Panc1 (cell line): ENCODE data around the gene ONECUT1. TPM values are rescaled to one million over a fixed set of nuclear protein-coding genes. Genes with fewer than 3 reads are reported as not detected.

Experiments
- ATAC-seq: fragments of 200-7000 bp; cut with Tn5 transposase; 2 replicates; pipeline ENCODE4 v1.9.1; 2020; ENCODE audit warnings: mild to moderate bottlenecking, moderate library complexity
- Bru-seq: library from RNA; stranded (reverse); fragments of 400-500 nt; gene quantifications from one replicate; lab custom pipeline; 2021; lab: Mats Ljungman, UMichigan
- BruChase-seq, 2 experiments: library from RNA; stranded (reverse); fragments of 400-500 nt; gene quantifications; one replicate each; lab custom pipeline; 2021; lab: Mats Ljungman, UMichigan
- BruUV-seq: library from RNA; stranded (reverse); fragments of 400-500 nt; replicated peaks from 2 replicates; lab custom pipeline; 2021; lab: Mats Ljungman, UMichigan
- CTCF ChIA-PET: fragments of 300-600 bp; sonication (Branson Sonifier 250); formaldehyde crosslinking; loops from one replicate; lab custom pipeline; 2022; ENCODE audit warnings: antibody characterized with exemption; lab: Charles Lee
- POLR2A ChIA-PET: fragments of 300-600 bp; sonication (Branson Sonifier 250); formaldehyde crosslinking; loops from one replicate; lab custom pipeline; 2022; ENCODE audit warnings: antibody characterized with exemption; lab: Charles Lee
- DNase-seq: peaks from one replicate; pipeline ENCODE4 v3.0.0-alpha.2; 2010; ENCODE audit warnings: low read depth, low spot score
- H3K27ac ChIP-seq: 2 replicates; pipeline ENCODE4 v1.5.1; 2011; ENCODE audit warnings: mild to moderate bottlenecking, low read length, inconsistent platforms
- H3K27me3 ChIP-seq: fragments of 200-500 bp; sonication (Bioruptor generic); 2 replicates; pipeline ENCODE4 v1.6.0; 2014; ENCODE audit warnings: low read length, inconsistent platforms; ENCODE audit not compliant: control insufficient read depth, insufficient read depth
- H3K36me3 ChIP-seq: fragments of 200-500 bp; sonication (Bioruptor generic); 2 replicates; pipeline ENCODE4 v1.5.1; 2014; ENCODE audit warnings: inconsistent platforms, mild to moderate bottlenecking, low read length, moderate library complexity; ENCODE audit not compliant: control insufficient read depth, insufficient read depth
- H3K4me1 ChIP-seq: 2 replicates; pipeline ENCODE4 v1.5.1; 2011; ENCODE audit warnings: inconsistent platforms, mild to moderate bottlenecking, low read length, moderate library complexity; ENCODE audit not compliant: control insufficient read depth, insufficient read depth
- H3K4me3 ChIP-seq, 2 experiments: 2 replicates each; pipeline ENCODE4 v1.5.1; 2011 to 2012; ENCODE audit warnings: low read depth in 2 of 2, low read length in 2 of 2, mild to moderate bottlenecking in 2 of 2, inconsistent platforms in 1 of 2, moderate library complexity in 1 of 2
- H3K9me3 ChIP-seq: fragments of 200-500 bp; sonication (Bioruptor generic); 2 replicates; pipeline ENCODE4 v1.5.1; 2014; ENCODE audit warnings: low read depth, mild to moderate bottlenecking, inconsistent platforms, low read length, moderate library complexity; ENCODE audit not compliant: control insufficient read depth, insufficient read depth
- CTCF ChIP-seq: fragments of 450-650 bp; IDR thresholded peaks from 2 replicates; pipeline ENCODE4 v1.5.1; 2017; ENCODE audit warnings: mild to moderate bottlenecking
- POLR2AphosphoS5 ChIP-seq: IDR thresholded peaks from 2 replicates; pipeline ENCODE4 v1.6.1; 2012; ENCODE audit warnings: mild to moderate bottlenecking, low read depth, low read length, moderate library complexity
- REST ChIP-seq, 2 experiments: IDR thresholded peaks; 2 replicates each; pipeline ENCODE4 v1.6.1; 2011 to 2012; ENCODE audit warnings: low read depth in 2 of 2, control low read depth in 1 of 2, low read length in 1 of 2, mild to moderate bottlenecking in 1 of 2, moderate library complexity in 1 of 2; ENCODE audit not compliant: insufficient read depth in 1 of 2
- SIN3A ChIP-seq: IDR thresholded peaks from 2 replicates; pipeline ENCODE4 v1.6.1; 2012; ENCODE audit warnings: low read depth, mild to moderate bottlenecking, low read length, moderate library complexity, borderline replicate concordance; ENCODE audit not compliant: insufficient read depth
- TCF7L2 ChIP-seq: IDR thresholded peaks from 2 replicates; pipeline ENCODE4 v1.6.1; 2011; ENCODE audit warnings: mild to moderate bottlenecking, low read depth, low read length, inconsistent platforms
- in situ Hi-C: cut with HindIII; loops from 2 replicates; pipeline ENCODE4 v1.10.0; 2016; ENCODE audit warnings: low sequenced_read_pairs, low pct_unique_long_range_greater_than_20kb
- intact Hi-C: fragments of 100-400 bp; cut with micrococcal nuclease; formaldehyde crosslinking; loops from one replicate; pipeline ENCODE4 v1.10.0; 2022; ENCODE audit not compliant: unreplicated experiment
- long read RNA-seq: library from polyadenylated mRNA; unstranded; transcript quantifications from one replicate; pipeline ENCODE4 v2.0.0, GENCODE V29; 2021; ENCODE audit not compliant: unreplicated experiment
- polyA plus RNA-seq: library from polyadenylated mRNA; unstranded; fragments of >200 nt; gene quantifications from one replicate; pipeline ENCODE4 v1.2.1, GENCODE V29; 2012; ENCODE audit warnings: missing spikeins; ENCODE audit not compliant: insufficient read length
- total RNA-seq: library from RNA; stranded (reverse); gene quantifications from one replicate; pipeline ENCODE4 v1.2.1, GENCODE V29; 2021; ENCODE audit not compliant: unreplicated experiment

The ONECUT1 gene
- total RNA-seq = 0.18 TPM
- polyA plus RNA-seq = not detected
- Bru-seq, nascent RNA = percentile 21 among the genes with signal in this experiment
- BruChase-seq, experiment 1, labeled RNA remaining after a 2-hour chase = percentile 20 among the genes with signal in this experiment
- percentile 14 among the genes with signal in this experiment for BruChase-seq, experiment 2, labeled RNA remaining after a 6-hour chase
- long read RNA-seq, partial matches to known transcripts = 0 of 1 reads
- long read RNA-seq, other reads (novel, unspliced or antisense) = 0 of 1 reads

GRCh38 chr15:52790169-52790708 is at the start of gene ONECUT1:
TSS of gene ONECUT1 (minus strand) at chr15:52790336. CDS start at chr15:52789884, 452 bp downstream.
- H3K36me3 ChIP-seq = no peaks in the 10 kb centered on the region
- BruUV-seq = no TSS peak
- no peak for DNase-seq

More at GRCh38 chr15:52790169-52790708, at the start of gene ONECUT1:
- H3K4me3 ChIP-seq = peak within 1 kb of the TSS; percentile 54 to 70
- intact Hi-C loops = no loop called here
- no peak within 1 kb of the TSS for H3K27ac ChIP-seq
- peak; percentile 80 for ATAC-seq
- peaks cover 20% of the 10 kb centered on the region for H3K4me1 ChIP-seq
- H3K27me3 ChIP-seq = peaks cover 21% of the 10 kb centered on the region
- H3K9me3 ChIP-seq = no peaks in the 10 kb centered on the region
- in situ Hi-C loops = no loop called here
- ChIA-PET POLR2A (interaction anchor here (0.7 kb wide), 1 partner anchor 958 kb away, joined by 10 read pairs; no protein-coding TSS in a partner anchor), CTCF (interaction anchor here (0.6 kb wide), 1 partner anchor 76 kb away, joined by 5 read pairs; no protein-coding TSS in a partner anchor)
- TF ChIP-seq SIN3A (no peak), TCF7L2 (no peak), CTCF (no peak), POLR2AphosphoS5 (no peak), REST (IDR thresholded peaks at IDR 0.05; ENCODE audit: insufficient read depth in 1 of 2, low read depth in 2 of 2, low read length in 1 of 2) (no peak)
